GM20431 (cell line): Measurements from ENCODE around the gene TOLLIP.

ENCODE experiments used
- in situ Hi-C: fragments of 300-500 bp; cut with MseI, MboI; formaldehyde crosslinking; loops from one replicate; pipeline ENCODE4 v1.15.0; 2020; ENCODE audit warnings: low sequenced_read_pairs; ENCODE audit not compliant: unreplicated experiment

The TOLLIP gene

GRCh38 chr11:1323774-1324173 lies 14.3 kb upstream of the TOLLIP start:
- in situ Hi-C loops, result no loop called here

GRCh38 chr11:1317993-1318392 lies 8.6 kb upstream of the TOLLIP start:
- in situ Hi-C loops, result no loop called here

- in situ Hi-C loops, result no loop called here
Observed at GRCh38 chr11:1317432-1317831, 8.0 kb upstream of the TOLLIP start.

GRCh38 chr11:1310772-1311468 lies 1.5 kb upstream of the TOLLIP start:
- in situ Hi-C loops, result no loop called here

GRCh38 chr11:1310318-1310687 lies 871 bp upstream of the TOLLIP start:
- in situ Hi-C loops, result no loop called here

- in situ Hi-C loops, result no loop called here
Observed at GRCh38 chr11:1308743-1309497, 512 bp downstream of the TOLLIP start.

GRCh38 chr11:1307998-1308742 lies 1.3 kb downstream of the TOLLIP start:
- in situ Hi-C loops, result no loop called here

- in situ Hi-C loops, result no loop called here
Observed at GRCh38 chr11:1307163-1307870, 2.1 kb downstream of the TOLLIP start.

GRCh38 chr11:1306186-1307162 lies 3.0 kb downstream of the TOLLIP start:
- in situ Hi-C loops, result no loop called here

GRCh38 chr11:1305501-1306056 lies 3.9 kb downstream of the TOLLIP start:
- in situ Hi-C loops, result no loop called here

- in situ Hi-C loops, result no loop called here
Observed at GRCh38 chr11:1305063-1305495, 4.4 kb downstream of the TOLLIP start.

- in situ Hi-C loops, result no loop called here
Observed at GRCh38 chr11:1304380-1304779, 5.1 kb downstream of the TOLLIP start.

- in situ Hi-C loops, result no loop called here
Observed at GRCh38 chr11:1303973-1304372, 5.5 kb downstream of the TOLLIP start.

GRCh38 chr11:1303126-1303821 lies 6.2 kb downstream of the TOLLIP start:
- in situ Hi-C loops, result no loop called here

- in situ Hi-C loops, result no loop called here
Observed at GRCh38 chr11:1302461-1303125, 6.8 kb downstream of the TOLLIP start.

- in situ Hi-C loops, result no loop called here
Observed at GRCh38 chr11:1302041-1302460, 7.4 kb downstream of the TOLLIP start.

GRCh38 chr11:1301220-1302000 lies 8.0 kb downstream of the TOLLIP start:
- in situ Hi-C loops, result no loop called here
